ENCODE data around the gene PRH1.

Gene PRH1

GRCh38 chr12:10851243-10851858 lies 32.7 kb downstream of the PRH1 start:
- POLR2A ChIA-PET = no interaction called here
- no peak for TF ChIP-seq CTCF (IDR thresholded peaks at IDR 0.05; ENCODE audit: control extremely low read depth, extremely low read depth, low read depth, missing control alignments)
- CTCF ChIA-PET = no interaction called here
- no peak for DNase-seq (ENCODE audit: extremely low spot score)

GRCh38 chr12:10849425-10849878 lies 34.6 kb downstream of the PRH1 start, which contains the start of gene PRR4:
TSS of gene PRR4 (minus strand) at chr12:10849475. CDS start at chr12:10849437, 38 bp downstream.
- POLR2A ChIA-PET = no interaction called here

DNA sequence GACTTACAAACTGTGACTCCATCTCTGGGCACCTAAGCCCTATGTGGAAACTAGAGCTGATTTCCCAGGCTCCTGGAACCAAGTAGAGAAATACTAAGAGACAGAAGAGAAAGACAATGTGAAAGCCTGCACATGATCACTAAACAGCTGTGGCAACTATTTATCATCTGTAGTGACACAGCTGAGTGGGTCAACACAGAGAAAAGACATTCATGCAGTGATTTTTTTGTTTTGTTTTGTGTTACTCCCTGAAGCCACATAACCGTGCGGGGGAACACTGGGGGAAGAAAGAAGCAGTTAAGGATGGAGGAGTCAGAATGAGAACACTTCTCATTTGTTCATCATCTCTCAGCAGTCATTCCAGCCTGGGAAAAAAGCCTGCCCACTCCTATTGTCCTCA lies 36.3 kb downstream of the PRH1 start:
- TF ChIP-seq CTCF (IDR thresholded peaks at IDR 0.05; ENCODE audit: control extremely low read depth, extremely low read depth, low read depth, missing control alignments) = no peak
- no peak for DNase-seq (ENCODE audit: extremely low spot score)
- CTCF ChIA-PET = interaction anchor here (2.2 kb wide), 1 partner anchor 8 kb away, joined by 6 read pairs; no protein-coding TSS in a partner anchor
- POLR2A ChIA-PET = no interaction called here

More at GRCh38 chr12:10849425-10849878, 34.6 kb downstream of the PRH1 start, which contains the start of gene PRR4:
- CTCF ChIA-PET = interaction anchor here (1.3 to 2.2 kb wide), 2 partner anchors 9 to 20 kb away, joined by 3 to 6 read pairs; no protein-coding TSS in a partner anchor
- no peak for DNase-seq (ENCODE audit: extremely low spot score)
- no peak for TF ChIP-seq CTCF (IDR thresholded peaks at IDR 0.05; ENCODE audit: control extremely low read depth, extremely low read depth, low read depth, missing control alignments)

GRCh38 chr12:10842862-10843261 lies 41.2 kb downstream of the PRH1 start:
- TF ChIP-seq CTCF (IDR thresholded peaks at IDR 0.05; ENCODE audit: control extremely low read depth, extremely low read depth, low read depth, missing control alignments) = no peak
- no peak for DNase-seq (ENCODE audit: extremely low spot score)
- ChIA-PET CTCF (no interaction called here), POLR2A (no interaction called here)

- ChIA-PET POLR2A (no interaction called here), CTCF (no interaction called here)
- TF ChIP-seq CTCF (IDR thresholded peaks at IDR 0.05; ENCODE audit: control extremely low read depth, extremely low read depth, low read depth, missing control alignments) = no peak
- no peak for DNase-seq (ENCODE audit: extremely low spot score)
Observed at GRCh38 chr12:10838461-10838860, 45.6 kb downstream of the PRH1 start.

Measured in GM10248 (cell line).